GM19438 (cell line): ENCODE results near the gene B4GAT1.
"Not testable (repeated sequence)": the region's sequence is repeated elsewhere in the genome, so short reads cannot be mapped to it uniquely, and the experiment has no call there.

Experiments used
- ATAC-seq: cut with Tn5 transposase; IDR thresholded peaks from one replicate; pipeline ENCODE4 v1.9.1; 2021; ENCODE audit warnings: low read depth; ENCODE audit not compliant: unreplicated experiment

B4GAT1 gene

GRCh38 chr11:66326261-66327111 is 20.9 kb downstream of the B4GAT1 start:
- ATAC-seq: no peak

- ATAC-seq: no peak
Measured at GRCh38 chr11:66325263-66325671, 22.2 kb downstream of the B4GAT1 start.

- ATAC-seq: no peak
Measured at GRCh38 chr11:66324664-66325063, 22.8 kb downstream of the B4GAT1 start.

- ATAC-seq: no peak
Measured at GRCh38 chr11:66323684-66324083, 23.7 kb downstream of the B4GAT1 start.

DNA sequence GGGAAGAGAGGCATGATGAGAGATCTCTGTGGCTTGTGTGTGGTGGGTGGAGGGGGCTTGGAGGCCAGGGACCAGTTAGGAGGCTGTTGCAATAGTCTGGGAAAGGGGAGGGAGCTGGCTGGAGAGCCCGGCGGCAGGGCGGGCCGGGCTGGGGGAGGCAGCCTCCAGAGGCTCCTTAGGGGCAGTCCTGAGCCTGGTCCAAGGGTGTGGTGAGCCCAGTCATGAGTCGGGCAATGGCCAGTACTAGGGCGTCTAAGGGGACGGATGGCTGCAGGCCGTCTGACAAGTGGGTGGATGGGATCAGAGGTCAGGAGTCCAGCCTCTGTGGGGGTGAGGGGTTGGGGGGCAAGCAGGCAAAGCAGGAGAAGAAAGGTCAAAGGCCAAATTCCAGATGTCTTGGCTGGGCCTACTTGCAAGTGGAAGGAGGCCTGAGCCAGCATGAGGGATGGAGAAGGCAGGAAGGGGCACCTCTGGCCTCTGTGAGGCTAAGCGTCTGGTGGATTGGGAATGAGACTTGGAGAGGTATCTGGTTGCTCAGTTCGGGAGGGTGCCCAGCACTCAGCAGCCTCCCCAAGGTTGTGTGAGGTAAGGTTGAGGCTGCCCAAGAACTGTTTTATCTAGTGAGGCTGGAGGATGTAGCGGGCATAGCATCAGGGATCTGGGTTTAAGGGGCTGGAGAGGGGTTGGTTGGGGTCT is 24.5 kb downstream of the B4GAT1 start:
- ATAC-seq: no peak

DNA sequence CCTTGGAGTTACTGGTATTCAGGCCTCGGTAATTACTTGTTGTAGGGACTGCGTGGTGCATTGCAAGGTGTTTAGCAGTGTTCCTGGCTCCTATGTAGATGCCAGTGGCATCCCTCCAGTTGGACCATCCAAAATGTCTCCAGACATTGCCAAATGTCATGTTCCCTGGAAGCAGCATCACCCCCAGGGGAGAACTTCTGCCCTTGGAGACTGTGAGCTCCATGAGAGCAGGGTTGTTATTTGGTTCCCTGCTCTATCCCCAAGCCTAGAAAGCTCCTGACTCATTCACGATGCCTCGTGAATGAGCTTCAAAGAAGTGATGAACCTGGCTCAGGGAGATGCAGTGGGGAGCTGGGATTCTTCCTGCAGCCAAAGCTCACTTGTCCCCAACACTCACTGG is 25.8 kb downstream of the B4GAT1 start:
- ATAC-seq: no peak

DNA sequence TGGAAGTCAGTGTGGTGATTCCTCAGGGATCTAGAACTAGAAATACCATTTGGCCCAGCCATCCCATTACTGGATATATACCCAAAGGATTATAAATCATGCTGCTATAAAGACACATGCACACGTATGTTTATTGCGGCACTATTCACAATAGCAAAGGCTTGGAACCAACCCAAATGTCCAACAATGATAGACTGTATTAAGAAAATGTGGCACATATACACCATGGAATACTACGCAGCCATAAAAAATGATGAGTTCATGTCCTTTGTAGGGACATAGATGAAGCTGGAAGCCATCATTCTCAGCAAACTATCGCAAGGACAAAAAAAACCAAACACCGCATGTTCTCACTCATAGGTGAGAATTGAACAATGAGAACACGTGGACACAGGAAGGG is 26.7 kb downstream of the B4GAT1 start:
- not testable (repeated sequence) for ATAC-seq

- not testable (repeated sequence) for ATAC-seq
Measured at GRCh38 chr11:66320289-66320688, 27.1 kb downstream of the B4GAT1 start.

GRCh38 chr11:66318600-66318970 is 28.8 kb downstream of the B4GAT1 start:
- ATAC-seq: no peak

DNA sequence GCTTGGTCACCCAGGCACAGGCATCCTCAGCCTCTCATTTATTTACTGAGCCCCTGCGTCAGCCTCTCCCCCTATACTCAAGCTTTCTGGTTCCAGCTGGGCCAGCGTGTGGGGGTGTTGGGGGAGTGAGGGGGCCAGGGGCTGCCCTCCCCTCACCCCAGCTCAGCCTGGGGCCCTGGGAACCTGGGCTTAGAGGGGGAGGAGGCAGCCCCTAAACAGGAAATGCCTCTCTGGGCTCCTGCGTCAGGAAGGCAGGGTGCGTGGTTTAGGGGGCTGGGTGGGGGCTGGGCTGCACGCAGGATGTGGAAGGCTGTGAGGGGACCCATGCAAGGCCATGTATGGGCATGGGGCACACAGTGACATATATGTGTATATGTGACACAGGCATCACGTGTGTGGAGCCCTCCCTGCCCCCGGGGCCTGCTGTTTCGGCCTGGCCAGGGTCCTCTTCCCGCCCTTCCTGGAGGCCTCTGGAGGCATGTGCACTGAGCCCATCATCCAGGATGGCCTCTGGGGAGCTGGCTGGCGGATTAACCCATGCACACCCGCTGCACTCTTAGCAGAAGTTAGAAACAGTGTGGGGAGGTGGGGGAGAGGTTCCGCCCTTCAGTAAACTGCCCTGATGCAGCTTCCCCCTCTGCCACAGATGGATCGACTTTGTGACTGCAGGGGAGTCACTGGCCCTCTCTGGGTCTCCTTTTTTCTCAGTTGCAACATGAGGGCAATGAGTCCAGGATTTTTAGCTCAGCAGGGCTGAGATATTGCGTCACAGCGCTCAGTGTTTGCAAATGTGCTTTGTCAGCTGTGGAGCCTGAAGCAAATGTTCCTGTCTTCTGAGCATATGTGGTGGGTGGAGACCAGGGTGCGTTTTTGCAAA is 29.5 kb downstream of the B4GAT1 start:
- no peak for ATAC-seq

DNA sequence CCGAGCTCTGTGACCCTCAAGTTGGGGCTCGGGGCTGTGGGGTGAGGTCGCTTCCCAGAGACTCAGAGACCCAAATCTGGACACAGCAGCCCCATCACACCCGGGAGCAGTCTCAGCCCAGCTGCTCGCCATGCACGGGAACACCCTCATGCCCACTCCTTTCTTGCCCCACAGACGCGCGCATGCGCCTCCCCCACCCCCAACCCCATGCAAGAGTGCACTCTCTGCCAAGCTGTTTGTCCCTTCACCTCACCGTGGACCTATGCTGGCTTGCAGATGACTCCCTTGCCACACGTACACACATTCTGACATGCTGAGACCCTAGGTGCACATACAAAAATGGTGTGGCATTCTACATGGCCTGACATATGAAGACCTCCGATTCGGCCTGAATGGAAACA is 30.1 kb downstream of the B4GAT1 start:
- no peak for ATAC-seq

- ATAC-seq: no peak
Measured at GRCh38 chr11:66316849-66317251, 30.6 kb downstream of the B4GAT1 start, which contains the start of gene CD248. TSS of gene CD248 (minus strand) at chr11:66317044. CDS start at chr11:66317027, 17 bp downstream.

- ATAC-seq: no peak
Measured at GRCh38 chr11:66315921-66316811, 31.3 kb downstream of the B4GAT1 start.

DNA sequence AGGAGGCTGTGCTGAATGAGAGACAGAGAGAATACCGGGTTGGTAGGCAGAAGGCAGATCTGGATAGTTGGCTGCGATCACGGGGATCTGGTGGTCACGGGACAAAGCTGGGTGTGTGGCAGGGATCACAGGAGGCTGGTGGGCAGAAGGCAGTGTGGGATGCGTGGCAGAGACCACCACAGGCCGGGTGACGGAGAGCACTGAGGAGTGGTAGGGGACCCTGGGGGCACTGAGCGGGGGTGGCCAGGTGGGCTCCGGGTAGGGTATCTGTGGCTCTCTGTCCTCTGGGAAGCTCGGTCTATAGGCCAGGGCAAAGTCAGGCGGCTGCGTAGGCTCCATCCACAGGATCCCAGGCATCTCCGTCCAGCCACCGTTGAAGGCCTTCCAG is 31.9 kb downstream of the B4GAT1 start:
- no peak for ATAC-seq

DNA sequence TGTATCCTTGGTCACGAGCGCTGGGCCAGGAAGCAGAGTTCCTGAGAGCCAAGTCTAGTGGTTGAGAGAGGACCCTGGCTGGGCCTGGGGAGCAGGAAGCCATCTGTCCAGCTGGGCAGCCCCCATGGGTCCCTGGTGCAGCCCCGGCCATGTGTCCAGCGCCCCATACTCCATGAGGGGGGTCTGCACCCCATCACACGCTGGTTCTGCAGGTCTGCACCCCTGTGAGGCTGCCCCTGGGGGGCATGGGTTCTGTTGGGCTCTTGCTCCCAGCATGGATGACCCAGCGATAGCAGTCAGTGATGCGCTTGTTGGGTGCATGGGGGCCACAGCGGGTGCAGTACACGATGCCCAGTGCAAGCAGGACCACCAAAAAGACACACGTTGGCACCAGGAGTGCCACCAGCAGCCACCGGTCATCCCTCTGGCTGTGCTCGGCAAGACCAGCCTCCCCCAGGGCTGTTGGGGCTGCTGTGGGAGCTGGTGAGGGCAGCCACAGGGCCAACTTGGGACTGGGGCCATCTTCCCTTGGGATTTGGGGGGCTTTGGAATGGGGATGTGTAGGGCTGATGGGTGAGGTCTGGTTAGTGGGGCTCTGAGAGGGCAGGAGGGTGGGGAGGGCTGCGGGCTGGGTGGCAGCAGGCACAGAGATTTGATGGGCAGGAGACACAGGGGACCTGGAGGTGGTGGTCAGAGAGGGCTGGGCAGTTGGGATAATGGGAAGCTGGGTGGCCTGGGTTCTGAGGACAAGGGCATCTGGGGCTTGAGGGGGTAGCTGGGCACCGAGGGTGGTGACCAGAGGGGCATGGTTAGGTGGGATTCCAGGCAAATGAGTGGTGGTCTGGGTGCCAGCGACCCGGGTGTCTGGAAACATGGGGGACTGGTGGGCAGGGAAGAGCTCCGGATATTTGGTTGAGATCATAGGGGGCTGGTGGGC is 32.6 kb downstream of the B4GAT1 start:
- no peak for ATAC-seq

GRCh38 chr11:66314186-66314501 is 33.3 kb downstream of the B4GAT1 start:
- no peak for ATAC-seq

DNA sequence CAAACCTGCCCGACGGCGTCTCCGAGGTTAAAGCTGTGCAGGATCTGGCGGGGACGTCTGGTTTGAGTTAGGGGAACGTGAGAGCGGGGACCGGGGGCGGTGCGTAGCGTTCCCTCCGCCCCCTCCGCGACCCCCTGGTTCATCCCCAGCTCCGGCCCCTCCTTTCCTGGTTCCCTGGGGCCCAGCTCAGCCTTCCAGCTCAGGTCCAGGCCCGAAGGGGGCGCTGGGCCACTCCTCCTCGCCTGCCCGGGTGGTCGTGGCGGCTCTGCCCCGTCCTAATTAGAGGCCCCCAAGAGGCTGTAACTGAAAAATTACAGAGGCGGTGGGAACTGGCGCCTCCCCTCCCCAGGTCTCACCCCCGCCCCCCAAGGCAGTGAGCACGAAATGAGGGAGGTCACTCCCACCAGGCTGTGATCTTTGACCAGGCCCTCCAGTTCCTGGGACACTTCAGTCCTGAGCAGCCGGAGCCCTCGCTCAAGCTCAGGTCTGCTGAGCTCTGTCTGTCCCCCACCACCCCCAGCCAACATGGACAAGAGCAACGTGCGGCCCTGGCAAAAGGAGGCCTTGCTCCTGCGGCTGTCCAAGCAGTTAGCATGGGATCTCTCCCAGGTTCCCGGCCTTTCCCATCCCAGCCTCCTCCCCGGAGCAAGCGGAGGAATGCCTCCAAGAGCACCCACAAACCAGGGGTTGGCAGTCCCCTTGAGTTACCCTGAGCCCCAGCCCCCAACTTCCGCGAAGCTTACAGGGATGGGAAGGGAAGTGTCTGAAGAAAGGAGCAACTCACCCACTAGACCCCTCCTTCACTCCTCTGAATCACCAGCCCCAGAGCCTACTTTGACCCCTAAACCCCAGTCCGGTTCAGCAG is 33.9 kb downstream of the B4GAT1 start:
- no peak for ATAC-seq
